GM18505 (cell line): ENCODE measurements around the gene MRGPRE.

Experiments
- ATAC-seq: cut with Tn5 transposase; IDR thresholded peaks from one replicate; pipeline ENCODE4 v1.9.1; 2021; ENCODE audit not compliant: unreplicated experiment
- POLR2A ChIP-seq: IDR thresholded peaks from 4 replicates; pipeline ENCODE4 v1.6.1; 2011; ENCODE audit warnings: borderline replicate concordance; ENCODE audit not compliant: insufficient read depth, insufficient read length; ENCODE audit errors: extremely low read depth

Gene MRGPRE

GRCh38 chr11:3222941-3223915 is 9.0 kb downstream of the MRGPRE start:
- no peak for ATAC-seq

GRCh38 chr11:3222003-3222855 is 10.0 kb downstream of the MRGPRE start:
- ATAC-seq: no peak
- no peak for TF ChIP-seq POLR2A

More at GRCh38 chr11:3222941-3223915, 9.0 kb downstream of the MRGPRE start:
- TF ChIP-seq POLR2A: no peak

- no peak for ATAC-seq
- no peak for TF ChIP-seq POLR2A
These were observed 10.7 kb downstream of the MRGPRE start for GRCh38 chr11:3221408-3222002.

- no peak for ATAC-seq
- TF ChIP-seq POLR2A: no peak
These were observed 11.5 kb downstream of the MRGPRE start for GRCh38 chr11:3220521-3221407.

- no peak for ATAC-seq
- TF ChIP-seq POLR2A: no peak
These were observed 12.1 kb downstream of the MRGPRE start for GRCh38 chr11:3220101-3220500.

GRCh38 chr11:3219281-3219892 is 12.8 kb downstream of the MRGPRE start:
- no peak for ATAC-seq
- TF ChIP-seq POLR2A: no peak

- no peak for ATAC-seq
These were observed 13.5 kb downstream of the MRGPRE start, which contains the start of gene MRGPRG for GRCh38 chr11:3218483-3219280. TSS of gene MRGPRG (minus strand) at chr11:3218813. CDS start at chr11:3218813, 0 bp downstream.

GRCh38 chr11:3217818-3218482 is 14.3 kb downstream of the MRGPRE start:
- no peak for ATAC-seq
- no peak for TF ChIP-seq POLR2A

More at GRCh38 chr11:3218483-3219280, 13.5 kb downstream of the MRGPRE start, which contains the start of gene MRGPRG:
- TF ChIP-seq POLR2A: no peak

GRCh38 chr11:3216027-3216525 is 16.1 kb downstream of the MRGPRE start:
- TF ChIP-seq POLR2A: no peak
- ATAC-seq: no peak

GRCh38 chr11:3215346-3216026 is 16.7 kb downstream of the MRGPRE start:
- ATAC-seq: no peak
- TF ChIP-seq POLR2A: no peak
